Islet precursor cell (in vitro differentiated cells): Measurements from ENCODE around the gene ATXN7L1.
"Not testable (repeated sequence)": the region's sequence is repeated elsewhere in the genome, so short reads cannot be mapped to it uniquely, and the experiment has no call there.

Source experiments
- DNase-seq: peaks from one replicate; pipeline ENCODE4 v3.0.0-alpha.2; 2018

ATXN7L1 gene

DNA sequence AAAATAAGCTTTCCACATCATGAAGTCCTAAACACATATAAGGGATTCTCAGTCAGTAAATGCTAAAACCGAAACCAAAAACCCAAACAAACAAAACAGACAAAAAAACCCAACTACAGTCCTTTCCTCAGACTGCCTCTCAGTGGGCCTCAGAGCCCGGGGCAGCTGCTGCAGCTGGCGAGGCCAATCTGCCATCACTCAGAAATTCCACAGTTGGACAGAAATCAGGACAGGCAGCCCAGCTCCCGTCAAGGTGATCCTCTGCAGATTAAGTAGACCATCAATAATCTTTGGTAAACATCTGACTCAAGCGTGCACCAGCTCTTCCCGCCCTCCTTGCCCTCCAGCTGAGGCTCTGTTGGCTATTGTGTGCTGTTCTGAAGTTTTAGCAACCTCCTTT, 142.2 kb downstream of the ATXN7L1 start:
- peak; percentile 65 for DNase-seq

DNA sequence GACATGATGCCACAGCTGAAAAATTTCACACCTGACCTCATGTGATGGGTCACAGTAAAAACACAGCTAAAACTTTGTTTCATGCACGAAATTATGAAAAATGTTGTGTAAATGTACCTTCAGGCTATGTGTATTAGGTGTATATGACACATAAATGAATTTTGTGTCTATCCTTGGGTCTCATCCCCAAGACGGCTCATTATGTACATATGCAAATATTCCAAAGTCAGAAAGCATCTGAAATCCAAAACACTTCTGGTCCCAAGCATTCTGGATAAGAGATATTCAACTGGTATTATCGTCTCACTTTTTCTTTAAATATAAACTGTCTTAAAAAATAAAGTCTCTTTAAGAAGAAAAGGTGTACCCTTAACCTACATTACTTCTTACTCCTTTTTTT, 145.4 kb downstream of the ATXN7L1 start:
- no peak for DNase-seq

DNA sequence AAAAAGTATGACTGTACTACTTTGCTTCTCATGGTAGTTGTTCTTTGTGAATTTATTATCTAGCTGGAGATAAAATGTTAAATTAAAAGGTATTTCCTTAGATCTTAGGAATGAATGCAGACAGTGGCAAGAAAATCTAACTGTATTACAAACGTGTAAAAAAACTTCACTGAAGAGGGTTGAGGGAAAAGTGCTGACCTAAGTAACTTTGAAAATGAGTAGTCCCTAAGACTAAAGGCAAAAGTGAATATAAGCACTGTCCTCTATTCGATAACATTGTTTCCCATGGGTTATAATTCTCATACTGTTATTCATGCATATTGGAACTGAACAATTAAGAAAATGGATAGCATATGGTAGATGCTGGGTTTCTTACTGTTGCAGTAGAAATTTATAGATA, 148.4 kb downstream of the ATXN7L1 start:
- DNase-seq, result no peak

DNA sequence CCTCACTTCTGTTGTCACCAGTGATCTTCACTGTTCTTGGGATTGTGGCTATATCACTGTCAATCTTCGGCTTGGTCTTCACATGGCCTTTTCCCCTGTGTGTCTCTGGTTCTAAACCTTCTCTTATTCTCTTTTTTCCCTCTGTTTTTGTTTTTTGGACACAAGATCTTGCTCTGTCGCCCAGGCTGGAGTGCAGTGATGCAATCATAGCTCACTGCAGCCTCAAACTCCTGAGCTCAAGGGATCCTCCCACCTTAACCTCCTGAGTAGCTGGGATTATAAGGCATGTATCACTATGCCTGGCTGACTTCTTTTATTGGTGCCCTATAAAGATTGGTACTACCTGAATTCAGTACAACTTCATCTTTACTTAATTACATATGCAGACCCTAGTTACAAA, 151.7 kb downstream of the ATXN7L1 start:
- DNase-seq, result no peak

DNA sequence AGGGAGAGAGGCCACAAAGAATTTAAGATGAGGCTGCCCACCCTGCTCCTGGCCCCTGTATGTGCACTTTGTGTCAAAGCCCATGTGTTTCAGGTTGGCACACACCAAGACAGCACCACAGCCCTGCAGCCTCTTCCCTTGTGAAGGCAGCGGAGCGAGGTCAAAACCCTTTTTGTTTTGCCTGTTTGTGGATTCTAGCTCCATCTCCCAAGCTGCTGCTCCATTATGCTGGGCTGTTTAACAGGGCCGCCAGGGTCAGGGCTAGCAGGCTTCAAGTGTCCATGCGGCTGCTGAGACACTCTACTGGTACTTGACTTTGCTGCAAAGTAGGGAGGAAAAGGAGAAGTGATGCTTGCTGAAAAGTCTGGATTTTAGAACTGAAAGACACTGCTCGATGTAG, 152.8 kb downstream of the ATXN7L1 start:
- no peak for DNase-seq

DNA sequence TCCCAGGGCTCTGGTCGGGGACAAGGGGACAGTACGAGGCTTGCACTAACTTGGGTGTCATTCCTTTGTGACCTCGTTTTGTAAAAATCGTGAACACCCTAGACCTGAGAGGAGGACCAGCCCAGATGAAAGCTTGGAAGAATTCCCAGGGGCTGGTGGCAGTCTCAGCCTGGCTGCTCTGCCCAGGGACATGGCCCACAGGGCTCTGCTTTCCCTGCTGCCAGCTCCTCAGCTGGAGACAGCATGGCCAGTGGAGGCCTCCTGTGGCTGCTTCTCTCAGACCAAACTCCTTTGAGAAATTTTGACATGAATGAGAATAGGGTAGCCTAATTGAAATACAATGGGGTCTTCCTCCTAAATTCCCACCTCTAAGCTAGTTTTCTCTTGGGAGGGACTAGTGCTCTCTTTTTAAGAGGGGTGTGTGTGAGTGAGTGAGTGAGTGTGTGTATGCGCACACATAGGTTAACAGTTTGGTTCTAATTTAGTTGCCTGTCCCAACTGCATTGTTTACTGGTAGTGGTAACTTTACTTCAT, 154.8 kb downstream of the ATXN7L1 start:
- no peak for DNase-seq

DNA sequence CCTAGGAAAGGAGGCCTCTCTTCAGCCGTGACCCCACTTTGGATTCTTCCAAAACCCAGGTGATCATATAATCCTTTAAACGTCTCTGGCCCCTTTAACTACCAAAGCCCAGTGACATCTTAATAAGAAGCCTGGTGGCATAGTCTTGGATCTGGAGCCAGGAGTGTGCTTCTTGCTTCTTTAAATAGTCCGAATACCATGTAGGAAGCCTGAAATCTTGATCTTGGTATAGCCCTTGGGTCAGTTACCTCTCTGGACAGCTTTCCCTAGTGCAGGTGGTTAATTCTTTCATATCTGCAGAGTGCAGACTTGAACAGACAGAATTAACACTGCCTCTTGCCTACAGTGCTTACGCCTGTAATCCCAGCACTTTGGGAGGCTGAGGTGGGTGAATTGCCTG, 156.5 kb downstream of the ATXN7L1 start:
- DNase-seq, result no peak

DNA sequence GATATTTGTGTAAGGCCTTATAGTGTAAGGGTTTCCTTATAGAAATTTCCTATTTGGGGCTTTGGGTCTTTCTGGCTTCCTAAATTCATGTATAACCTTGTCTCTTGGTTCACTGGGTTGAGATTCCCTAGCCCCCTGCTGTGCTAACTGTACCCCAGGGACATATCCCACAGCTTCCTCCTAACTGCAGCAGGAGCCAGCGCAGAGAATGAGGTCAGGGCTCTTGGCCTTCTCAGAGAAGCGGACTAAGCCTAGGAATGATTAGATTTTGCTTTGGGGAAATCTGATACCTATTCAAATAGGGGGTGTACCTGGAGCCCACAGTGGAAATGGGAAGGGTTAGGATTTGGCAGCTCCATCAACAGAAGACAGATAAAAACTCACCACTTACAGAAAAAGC, 157.0 kb downstream of the ATXN7L1 start:
- DNase-seq, result no peak

DNA sequence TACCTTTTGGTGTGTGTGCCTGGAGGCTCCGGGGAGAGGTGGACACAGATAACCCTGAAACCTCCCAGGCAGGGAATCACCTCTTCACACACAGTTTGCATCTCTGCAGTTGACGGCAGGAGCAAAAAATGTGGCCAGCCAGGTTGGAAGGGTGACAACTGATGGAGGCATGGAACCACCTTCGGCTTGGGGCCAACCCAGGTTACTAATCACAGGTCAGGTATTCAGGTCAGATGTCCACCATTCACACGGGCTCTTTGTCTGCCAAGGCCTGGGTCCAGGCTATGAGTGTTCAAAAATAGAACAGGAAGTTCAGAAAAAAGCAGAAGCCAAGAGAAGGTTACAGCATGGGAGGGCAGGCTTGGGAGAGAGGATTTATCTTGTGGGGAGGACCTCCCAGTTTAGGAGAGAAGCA, 157.9 kb downstream of the ATXN7L1 start:
- DNase-seq, result peak; percentile 87

DNA sequence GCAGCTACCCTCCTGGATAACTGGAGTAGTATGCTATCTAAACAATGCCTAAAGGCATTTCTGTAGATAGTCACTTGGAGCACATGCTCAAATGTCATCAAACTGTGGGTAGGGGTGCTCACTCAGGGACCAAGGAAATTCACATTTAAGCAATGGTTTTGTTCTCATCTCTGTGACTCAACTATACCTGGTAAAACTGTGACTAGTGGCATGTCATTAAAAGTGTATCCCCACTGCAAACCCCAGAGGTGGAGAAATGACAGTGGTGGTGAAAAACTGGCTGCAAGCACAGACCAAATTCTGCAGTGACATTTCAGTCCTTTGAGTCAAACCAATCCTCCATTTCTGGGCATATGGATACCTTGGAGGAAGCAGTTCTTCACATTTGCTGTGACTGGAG, 160.9 kb downstream of the ATXN7L1 start:
- DNase-seq, result no peak

DNA sequence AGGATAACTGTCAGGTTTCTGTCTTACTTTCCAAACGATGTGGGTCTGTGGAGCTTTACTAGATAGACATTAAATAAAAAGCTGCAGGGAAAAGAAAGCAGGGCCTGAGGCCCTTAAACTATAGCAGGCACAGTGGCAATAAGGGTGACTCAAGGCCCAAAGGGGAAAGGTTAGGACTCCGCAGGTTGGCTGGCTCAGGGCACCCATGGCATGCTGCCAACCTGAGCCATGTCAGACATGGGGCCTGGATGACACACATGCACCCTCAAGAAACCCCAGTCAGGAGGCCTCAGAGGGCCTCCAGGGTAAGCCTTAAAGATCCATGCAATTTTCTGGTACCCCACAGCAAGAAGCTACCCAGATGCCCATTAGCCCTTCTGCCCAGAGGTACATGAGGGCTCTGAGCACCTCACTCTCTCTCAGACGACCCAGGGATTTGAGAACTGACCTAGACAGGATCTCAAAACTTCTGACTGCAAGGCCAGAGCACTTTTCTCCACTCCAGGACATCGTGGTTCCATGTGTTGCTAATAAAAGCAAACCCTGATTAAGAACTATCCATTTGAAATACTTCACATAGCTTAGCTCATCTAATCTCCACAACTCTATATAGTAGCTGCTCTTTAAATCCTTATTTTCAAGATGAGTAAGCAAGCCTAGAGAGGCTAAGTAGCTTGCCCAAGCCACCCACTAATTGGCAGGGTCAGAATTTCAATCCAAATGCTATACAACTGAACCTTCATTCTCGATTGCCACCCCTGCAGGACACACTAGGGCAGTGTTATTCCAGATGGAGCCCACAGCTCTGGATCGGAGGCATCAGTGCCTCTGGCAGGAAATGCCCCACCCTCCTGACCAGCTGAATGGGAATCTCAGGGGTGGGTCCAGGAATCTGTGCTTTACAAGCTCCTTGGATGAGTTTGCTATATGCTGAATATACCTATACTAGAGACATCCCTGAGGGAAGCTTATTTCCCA, 162.6 kb downstream of the ATXN7L1 start:
- DNase-seq, result no peak

DNA sequence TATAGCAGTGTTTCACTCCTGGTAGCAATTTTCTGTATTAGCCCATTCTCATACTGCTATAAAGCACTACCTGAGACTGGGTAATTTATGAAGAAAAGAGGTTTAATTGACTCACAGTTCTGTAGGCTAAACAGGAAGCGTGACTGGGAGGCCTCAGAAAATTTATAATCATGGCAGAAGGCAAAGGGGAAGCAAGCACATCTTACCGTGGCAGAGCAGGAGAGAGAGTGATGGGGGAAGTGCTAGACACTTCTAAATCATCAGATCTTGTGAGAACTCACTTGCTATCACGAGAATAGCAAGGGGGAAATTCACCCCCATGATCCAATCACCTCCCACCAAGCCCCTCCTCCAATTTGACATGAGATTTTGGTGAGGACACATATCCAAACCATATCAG, 163.5 kb downstream of the ATXN7L1 start:
- DNase-seq, result no peak

DNA sequence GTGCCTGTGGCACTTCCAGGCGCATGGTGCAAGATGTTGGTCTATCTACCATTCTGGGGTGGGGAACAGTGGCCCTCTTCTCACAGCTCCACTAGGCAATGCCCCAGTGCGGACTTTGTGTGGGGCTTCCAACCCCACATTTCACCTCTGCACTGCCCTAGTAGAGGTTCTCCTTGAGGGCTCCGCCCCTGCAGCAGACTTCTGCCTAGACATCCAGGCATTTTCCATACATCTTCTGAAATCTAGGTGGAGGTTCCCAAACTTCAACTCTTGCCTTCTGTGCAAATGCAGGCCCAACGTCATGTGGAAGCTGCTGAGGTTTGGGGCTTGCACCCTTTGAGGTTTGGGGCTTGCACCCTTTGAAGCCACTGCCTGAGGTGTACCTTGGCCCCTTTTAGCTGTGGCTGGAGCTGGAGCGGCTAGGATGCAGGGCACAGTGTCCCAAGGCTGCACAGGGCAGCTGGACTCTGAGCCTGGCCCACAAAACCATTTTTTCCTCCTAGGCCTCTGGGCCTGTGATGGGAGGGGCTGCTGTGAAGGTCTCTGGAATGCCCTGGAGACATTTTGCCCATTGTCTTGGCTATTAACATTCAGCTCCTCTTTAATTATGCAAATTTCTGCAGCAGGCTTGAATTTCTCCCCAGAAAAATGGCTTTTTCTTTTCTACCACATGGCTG, 164.5 kb downstream of the ATXN7L1 start:
- DNase-seq, result no peak

DNA sequence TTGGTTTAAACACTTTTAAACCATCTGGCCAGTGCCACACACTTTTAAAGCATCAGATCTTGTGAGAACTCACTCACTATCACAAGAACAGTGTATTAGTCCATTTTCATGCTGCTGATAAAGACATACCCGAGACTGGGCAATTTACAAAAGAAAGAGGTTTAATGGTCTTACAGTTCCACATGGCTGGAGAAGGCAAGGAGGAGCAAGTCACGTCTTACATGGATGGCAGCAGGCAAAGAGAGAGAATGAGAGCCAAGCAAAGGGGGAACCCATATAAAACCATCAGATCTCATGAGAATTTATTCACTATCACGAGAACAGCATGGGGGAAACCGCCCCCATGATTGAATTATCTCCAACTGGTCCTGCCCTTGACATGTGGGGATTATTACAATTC, 165.7 kb downstream of the ATXN7L1 start:
- DNase-seq, result not testable (repeated sequence)

DNA sequence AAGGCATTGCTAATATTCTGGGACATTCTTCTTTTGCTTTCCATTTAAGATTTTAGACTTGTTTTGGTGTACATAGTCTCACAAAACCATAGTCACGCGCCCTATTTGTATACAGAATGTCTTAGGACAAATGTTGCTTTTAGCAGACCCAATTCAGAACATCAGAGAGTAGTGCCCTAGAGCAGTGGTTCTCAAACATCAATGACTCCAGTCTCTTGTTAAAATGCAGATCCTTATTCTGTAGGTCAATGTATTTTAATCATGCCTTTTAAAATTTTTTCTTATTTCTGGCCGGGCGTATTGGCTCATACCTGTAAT, 167.7 kb downstream of the ATXN7L1 start:
- no peak for DNase-seq

DNA sequence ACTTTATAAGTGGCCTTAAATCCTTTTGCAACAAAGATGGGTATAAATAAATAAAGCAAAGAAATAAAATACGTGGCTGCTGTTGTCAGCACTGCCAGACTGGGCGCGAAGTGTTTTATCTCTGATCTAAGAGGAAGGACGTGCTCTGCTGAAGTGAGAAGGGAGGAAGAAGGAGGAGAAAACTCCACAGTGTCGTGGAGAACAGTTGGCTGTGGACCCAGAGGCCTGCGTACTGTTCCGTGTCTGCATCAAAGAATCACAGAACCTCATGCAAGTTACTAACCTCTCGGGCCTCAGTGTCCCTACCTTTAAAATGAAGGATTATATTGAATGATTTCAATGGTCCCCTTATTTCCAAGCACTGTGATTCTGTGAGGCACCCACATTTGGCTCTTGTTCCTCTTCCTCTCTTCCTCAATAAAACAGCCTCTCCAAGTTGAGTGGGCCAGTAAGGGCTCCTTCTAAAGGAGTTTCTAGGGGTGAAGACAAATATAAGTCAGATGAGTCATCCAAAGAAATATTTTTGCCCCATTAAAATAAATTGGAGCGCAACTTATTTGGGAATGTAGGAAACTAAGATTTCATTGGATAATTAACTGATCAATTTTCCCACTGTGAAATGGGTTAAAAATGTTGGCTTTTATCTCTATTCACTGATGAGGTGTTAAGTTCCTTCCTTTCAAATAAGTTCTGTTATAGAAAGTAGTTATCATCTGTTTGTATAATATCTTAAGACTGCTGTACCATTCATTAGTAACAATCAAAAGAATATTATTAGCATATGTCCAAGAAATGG, 168.2 kb downstream of the ATXN7L1 start:
- DNase-seq, result no peak

DNA sequence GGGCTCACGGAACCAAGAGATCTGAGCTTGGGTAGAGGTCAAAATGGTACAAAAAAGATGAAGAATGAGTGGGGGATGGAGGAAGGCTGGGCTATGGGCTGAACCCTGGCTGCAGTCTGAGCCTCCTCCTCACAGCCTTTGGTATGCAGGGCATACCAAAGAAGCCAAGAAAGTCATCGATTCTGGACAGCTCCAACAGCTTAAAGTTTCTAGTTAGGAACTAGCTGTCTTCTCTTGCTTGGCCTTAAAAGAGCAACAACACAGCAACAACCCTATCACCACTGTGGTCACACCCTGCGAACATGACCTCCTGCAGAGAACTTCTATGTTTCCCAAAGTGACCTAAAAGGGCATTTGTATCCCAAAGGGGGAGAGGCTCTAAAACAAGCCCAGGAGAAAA, 169.0 kb downstream of the ATXN7L1 start:
- DNase-seq, result no peak

DNA sequence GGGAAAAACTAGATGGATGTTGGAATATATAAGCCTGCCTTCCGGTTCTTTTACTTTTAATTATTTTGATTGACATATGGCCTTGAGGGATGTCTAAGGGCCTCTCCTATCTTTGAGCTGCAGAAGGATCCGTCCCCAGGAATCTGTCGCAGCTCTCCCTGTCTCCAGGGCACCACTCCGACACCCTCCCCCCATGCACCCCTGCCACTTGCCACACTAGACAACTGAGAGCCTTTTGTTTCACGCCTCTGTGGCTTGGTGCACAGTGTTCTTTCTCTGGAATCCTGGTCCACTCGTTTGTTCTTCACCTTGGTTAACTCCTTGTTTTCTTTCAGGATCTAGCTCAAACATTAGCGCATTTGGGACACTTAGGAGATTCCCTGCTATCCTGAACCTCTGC, 171.0 kb downstream of the ATXN7L1 start:
- DNase-seq, result no peak

DNA sequence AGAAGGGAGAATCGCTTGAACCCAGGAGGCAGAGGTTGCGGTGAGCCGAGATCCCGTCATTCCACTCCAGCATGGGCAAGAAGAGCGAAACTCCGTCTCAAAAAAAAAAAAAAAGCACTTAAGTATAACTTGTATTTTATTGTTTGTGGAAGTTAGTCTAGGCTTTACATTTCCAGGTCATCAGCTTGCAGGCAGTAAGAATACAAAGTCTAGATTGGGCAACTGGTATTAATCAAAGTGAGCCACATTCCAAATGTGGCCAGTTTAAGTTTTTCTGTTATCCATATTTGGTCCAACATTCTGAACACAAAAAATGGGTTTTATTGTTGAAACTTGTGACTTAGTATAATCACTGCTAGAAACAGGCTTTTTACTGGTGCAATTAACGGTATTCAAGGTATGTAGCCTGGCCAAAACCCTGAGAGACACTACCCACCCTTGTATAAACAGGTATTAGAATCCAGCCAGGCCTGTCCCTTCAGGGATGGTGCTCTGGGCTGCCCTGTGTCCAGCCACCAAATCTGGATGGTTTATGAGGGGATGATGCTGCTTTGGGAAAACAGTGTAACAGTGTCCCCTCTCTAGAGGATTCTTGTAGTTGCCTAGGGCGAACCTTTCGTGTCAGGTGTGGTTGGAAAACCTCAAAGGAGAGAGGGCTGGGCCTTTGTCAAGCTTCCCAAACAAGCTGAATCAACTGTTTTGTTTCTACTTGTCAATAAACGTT, 173.0 kb downstream of the ATXN7L1 start:
- peak; percentile 69 for DNase-seq

DNA sequence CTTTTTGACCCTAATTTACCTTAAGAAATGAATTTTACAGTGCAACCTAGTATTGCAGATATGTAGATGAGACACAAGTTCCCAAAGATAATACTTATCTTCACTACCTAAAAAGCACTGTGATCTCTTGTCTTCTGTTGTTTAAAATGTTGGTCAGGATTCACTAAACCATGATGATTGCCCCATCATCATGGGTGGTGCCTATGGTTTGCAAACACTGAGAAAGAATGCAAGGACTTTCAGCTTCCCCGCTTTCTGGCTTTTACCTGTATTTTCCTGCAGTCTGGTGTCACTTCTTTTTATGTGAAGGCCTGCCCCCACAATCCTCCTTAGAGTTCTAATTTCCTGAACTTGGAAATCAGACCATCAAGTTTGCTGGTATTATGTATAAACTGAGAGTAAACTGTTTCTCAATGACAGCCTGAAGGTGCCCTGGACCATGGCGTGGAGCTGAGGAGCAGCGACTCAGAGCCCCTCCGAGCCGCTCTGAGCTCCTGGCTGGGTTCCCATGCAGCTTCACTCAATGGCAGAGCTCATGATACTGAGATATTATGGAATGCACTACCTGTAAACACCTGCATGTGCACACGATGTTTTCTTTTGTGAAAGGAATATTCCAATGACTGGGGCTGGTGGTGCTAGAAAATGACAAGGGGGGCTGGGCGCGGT, 176.7 kb downstream of the ATXN7L1 start:
- DNase-seq, result no peak

DNA sequence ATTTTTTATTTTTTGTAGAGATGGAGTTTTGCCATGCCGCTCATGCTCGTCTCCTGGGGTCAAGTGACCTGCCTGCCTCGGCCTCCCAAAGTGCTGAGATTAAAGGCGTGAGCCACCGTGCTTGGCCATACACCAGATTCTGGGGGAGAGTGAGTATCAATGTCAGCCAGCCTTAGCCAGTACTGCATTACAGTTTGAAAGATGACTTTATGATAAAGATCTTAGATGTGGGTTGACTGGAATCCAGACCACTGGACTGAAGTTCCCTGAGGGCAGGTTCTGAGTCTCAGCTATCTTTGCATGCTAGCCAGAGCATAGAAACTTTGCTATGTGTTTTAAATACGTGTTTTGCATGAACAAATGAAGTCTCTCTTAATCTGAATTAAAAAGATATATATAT, 177.9 kb downstream of the ATXN7L1 start:
- no peak for DNase-seq

DNA sequence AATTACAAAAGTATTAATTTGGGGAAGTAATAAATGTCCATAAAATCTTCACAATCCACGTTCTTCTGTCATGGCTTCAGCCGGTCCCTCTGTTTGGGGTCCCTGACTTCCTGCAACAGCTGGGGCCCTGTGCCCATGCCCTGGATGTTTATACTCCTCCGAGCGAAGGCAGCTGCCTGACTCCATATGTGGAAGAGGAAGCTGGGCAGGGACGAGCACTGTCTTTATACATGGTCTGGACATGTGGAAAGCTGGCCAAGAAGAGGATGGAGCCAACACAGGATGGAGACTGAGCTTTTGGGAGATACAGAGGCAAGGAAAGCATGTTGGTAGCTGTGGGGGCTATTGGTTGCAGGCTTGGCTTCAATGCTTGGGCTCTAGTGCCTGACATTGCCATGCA, 178.6 kb downstream of the ATXN7L1 start:
- DNase-seq, result no peak
